ENCODE data around the gene AK2. TPM values are rescaled to one million over a fixed set of nuclear protein-coding genes. Genes with fewer than 3 reads are reported as not detected.

Gene AK2
- 100 to 1,000 TPM; 386 to 464 TPM for total RNA-seq

- Mint-ChIP-seq H3K27ac (peak within 1 kb of the TSS; percentile 87), H3K4me1 (peaks cover 41% of the 10 kb centered on the region), H3K36me3 (ENCODE audit: low read depth) (peaks cover 33% of the 10 kb centered on the region), H3K9me3 (ENCODE audit: low read depth) (peaks cover 3% of the 10 kb centered on the region), H3K4me3 (peak within 1 kb of the TSS; percentile 96), H3K27me3 (no peaks in the 10 kb centered on the region)
- POLR2A ChIA-PET = no interaction called here
- DNase-seq (peak; percentile 96), ATAC-seq (peak; percentile 100)
- intact Hi-C loops (cut with DNase I, micrococcal nuclease) = loop anchor here (1.0 to 2.0 kb wide), 7 partner anchors 44 to 435 kb away; partner anchors contain the start of genes AZIN2 (in 2 of the 2), RNF19B (in 2 of the 2), RBBP4 (in 1 of the 2) and S100PBP (in 1 of the 2)
- CTCF ChIA-PET = no interaction called here
Measured at GRCh38 chr1:33036526-33037503, at the start of gene AK2. AK2 (minus strand) TSS chr1:33036883; CDS start chr1:33036828, 55 bp downstream.

GRCh38 chr1:33086384-33086850, 49.7 kb upstream of the AK2 start:
- Mint-ChIP-seq H3K27me3 (peaks cover 3% of the 10 kb centered on the region), H3K36me3 (ENCODE audit: low read depth) (no peaks in the 10 kb centered on the region), H3K4me3 (no peak overlapping the region), H3K4me1 (peaks cover 23% of the 10 kb centered on the region), H3K27ac (no peak overlapping the region), H3K9me3 (ENCODE audit: low read depth) (no peaks in the 10 kb centered on the region)
- DNase-seq = peak; percentile 73
- POLR2A ChIA-PET = interaction anchor here (0.6 kb wide), 1 partner anchor 202 kb away, joined by 4 read pairs; no protein-coding TSS in a partner anchor
- intact Hi-C loops (cut with DNase I, micrococcal nuclease) = loop anchor here (1.0 to 10.0 kb wide), 3 partner anchors 152 to 210 kb away; no protein-coding TSS in a partner anchor
- peak; percentile 65 for ATAC-seq
- CTCF ChIA-PET = interaction anchor here (0.6 to 6.3 kb wide), 15 partner anchors 9 to 1656 kb away, joined by 3 to 53 read pairs (median 4); no protein-coding TSS in a partner anchor

- ChIA-PET POLR2A (interaction anchor here (0.6 kb wide), 1 partner anchor 394 kb away, joined by 4 read pairs; no protein-coding TSS in a partner anchor), CTCF (interaction anchor here (1.4 to 6.3 kb wide), 4 partner anchors 10 to 213 kb away, joined by 5 to 53 read pairs (median 22); no protein-coding TSS in a partner anchor)
- intact Hi-C loops (cut with DNase I, micrococcal nuclease) = loop anchor here in 1 of 2 experiments (10.0 kb wide), 1 partner anchor 151 kb away; no protein-coding TSS in a partner anchor
- Mint-ChIP-seq H3K9me3 (ENCODE audit: low read depth) (no peaks in the 10 kb centered on the region), H3K4me3 (no peak overlapping the region), H3K4me1 (peaks cover 29% of the 10 kb centered on the region), H3K27ac (no peak overlapping the region), H3K36me3 (ENCODE audit: low read depth) (no peaks in the 10 kb centered on the region), H3K27me3 (peaks cover 3% of the 10 kb centered on the region)
- ATAC-seq (no peak), DNase-seq (no peak)
Measured at GRCh38 chr1:33085332-33085731, 48.6 kb upstream of the AK2 start.

DNA sequence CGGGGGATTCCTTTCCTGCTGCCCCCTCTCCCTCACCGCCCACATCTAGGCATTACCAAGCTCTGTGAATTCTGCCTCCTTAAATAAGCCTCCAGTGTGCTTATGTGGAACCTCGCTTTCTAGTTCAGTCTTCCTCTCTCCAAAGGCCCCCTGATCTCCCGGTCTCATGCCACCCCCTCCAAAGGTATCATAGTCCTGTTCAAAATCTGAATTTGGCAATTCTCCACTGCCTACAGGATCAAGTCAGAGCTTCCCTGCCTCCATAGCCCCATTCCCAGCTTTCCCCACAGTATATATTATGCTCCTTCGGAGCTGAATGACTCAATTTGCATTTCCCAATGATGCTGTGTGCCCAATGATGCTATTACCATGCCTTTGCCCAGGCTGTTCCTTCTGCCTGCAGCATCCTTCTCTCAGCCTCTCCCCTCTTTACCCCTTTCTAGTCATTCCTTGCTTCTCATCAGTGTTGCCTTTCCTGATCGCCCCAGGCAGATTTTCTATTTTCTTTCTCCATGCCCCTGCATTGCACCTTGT, 46.0 kb upstream of the AK2 start:
- no peak overlapping the region for H3K4me3 Mint-ChIP-seq
- ChIA-PET POLR2A (no interaction called here), CTCF (interaction anchor here (0.7 to 6.3 kb wide), 4 partner anchors 13 to 153 kb away, joined by 3 to 53 read pairs (median 21); no protein-coding TSS in a partner anchor)
- no peaks in the 10 kb centered on the region for H3K9me3 Mint-ChIP-seq (ENCODE audit: low read depth)
- H3K4me1 Mint-ChIP-seq = peaks cover 20% of the 10 kb centered on the region
- no peaks in the 10 kb centered on the region for H3K36me3 Mint-ChIP-seq (ENCODE audit: low read depth)
- H3K27ac Mint-ChIP-seq = no peak overlapping the region
- ATAC-seq (no peak), DNase-seq (no peak)
- intact Hi-C loops (cut with DNase I, micrococcal nuclease) = loop anchor here in 1 of 2 experiments (10.0 kb wide), 1 partner anchor 148 kb away; no protein-coding TSS in a partner anchor
- peaks cover 3% of the 10 kb centered on the region for H3K27me3 Mint-ChIP-seq

- no peak for DNase-seq
- ChIA-PET CTCF (interaction anchor here (6.3 kb wide), 1 partner anchor 148 kb away, joined by 53 read pairs; no protein-coding TSS in a partner anchor), POLR2A (interaction anchor here (1.1 kb wide), 1 partner anchor 9 kb away, joined by 3 read pairs; no protein-coding TSS in a partner anchor)
- intact Hi-C loops (cut with DNase I, micrococcal nuclease) = loop anchor here (1.0 to 10.0 kb wide), 9 partner anchors 18 to 430 kb away; partner anchors contain the start of genes AK2 (in 2 of the 2), RBBP4 (in 1 of the 2), RNF19B (in 1 of the 2) and S100PBP (in 1 of the 2)
- H3K27me3 Mint-ChIP-seq = peaks cover 3% of the 10 kb centered on the region
- no peaks in the 10 kb centered on the region for H3K9me3 Mint-ChIP-seq (ENCODE audit: low read depth)
- H3K36me3 Mint-ChIP-seq (ENCODE audit: low read depth) = no peaks in the 10 kb centered on the region
- peaks cover 19% of the 10 kb centered on the region for H3K4me1 Mint-ChIP-seq
- no peak for ATAC-seq
- H3K27ac Mint-ChIP-seq = no peak overlapping the region
- peak overlapping the region; percentile 61 for H3K4me3 Mint-ChIP-seq
Measured at GRCh38 chr1:33081554-33082305, 45.0 kb upstream of the AK2 start.

- ATAC-seq = peak; percentile 100
- H3K4me3 Mint-ChIP-seq = peak within 1 kb of the TSS; percentile 61
- peak within 1 kb of the TSS; percentile 43 for H3K27ac Mint-ChIP-seq
- H3K9me3 Mint-ChIP-seq (ENCODE audit: low read depth) = no peaks in the 10 kb centered on the region
- intact Hi-C loops (cut with DNase I, micrococcal nuclease) = loop anchor here (1.0 to 10.0 kb wide), 9 partner anchors 18 to 430 kb away; partner anchors contain the start of genes AK2 (in 2 of the 2), RBBP4 (in 1 of the 2), RNF19B (in 1 of the 2) and S100PBP (in 1 of the 2)
- ChIA-PET POLR2A (interaction anchor here (1.0 to 1.5 kb wide), 3 partner anchors 9 to 46 kb away, joined by 3 to 5 read pairs (median 3); no protein-coding TSS in a partner anchor), CTCF (interaction anchor here (0.5 to 1.5 kb wide), 8 partner anchors 15 to 209 kb away, joined by 3 to 6 read pairs (median 3); no protein-coding TSS in a partner anchor)
- peak; percentile 98 for DNase-seq
- no peaks in the 10 kb centered on the region for H3K36me3 Mint-ChIP-seq (ENCODE audit: low read depth)
- H3K4me1 Mint-ChIP-seq = peaks cover 17% of the 10 kb centered on the region
- H3K27me3 Mint-ChIP-seq = peaks cover 3% of the 10 kb centered on the region
Measured at GRCh38 chr1:33080885-33081553, 44.3 kb upstream of the AK2 start, which contains the start of gene AZIN2. AZIN2 (plus strand) TSS chr1:33081153; CDS start chr1:33082250, 1,097 bp downstream.

DNA sequence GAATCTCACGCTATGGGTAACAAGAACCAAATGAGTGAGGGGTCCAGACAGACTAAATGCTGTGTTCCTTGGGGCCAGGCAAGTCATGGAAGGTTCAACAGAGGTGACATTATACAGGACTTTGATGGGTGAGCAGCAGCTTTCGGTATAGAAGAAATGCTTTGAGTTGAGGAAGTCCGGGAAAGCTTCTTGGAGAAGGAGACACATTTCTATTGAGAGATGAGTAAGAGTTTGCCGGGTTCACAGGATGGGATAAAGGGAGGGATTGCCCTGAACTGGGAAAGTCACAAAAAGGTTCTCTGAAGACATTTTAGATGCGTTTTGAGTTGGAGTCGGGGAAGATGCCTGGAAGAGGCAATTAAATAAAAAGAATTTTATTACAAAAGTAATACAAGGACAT, 43.7 kb upstream of the AK2 start:
- Mint-ChIP-seq H3K27ac (peak overlapping the region; percentile 43), H3K4me1 (peaks cover 17% of the 10 kb centered on the region), H3K9me3 (ENCODE audit: low read depth) (no peaks in the 10 kb centered on the region), H3K36me3 (ENCODE audit: low read depth) (no peaks in the 10 kb centered on the region), H3K27me3 (peaks cover 3% of the 10 kb centered on the region), H3K4me3 (peak overlapping the region; percentile 61)
- intact Hi-C loops (cut with DNase I, micrococcal nuclease) = loop anchor here (2.0 to 10.0 kb wide), 2 partner anchors 146 to 368 kb away; no protein-coding TSS in a partner anchor
- ChIA-PET CTCF (interaction anchor here (1.0 to 1.5 kb wide), 7 partner anchors 15 to 208 kb away, joined by 3 to 6 read pairs (median 3); no protein-coding TSS in a partner anchor), POLR2A (interaction anchor here (1.0 to 1.5 kb wide), 3 partner anchors 8 to 47 kb away, joined by 3 to 5 read pairs (median 3); no protein-coding TSS in a partner anchor)
- DNase-seq (no peak), ATAC-seq (no peak)

GRCh38 chr1:33078030-33078591, 41.4 kb upstream of the AK2 start:
- POLR2A ChIA-PET = interaction anchor here (0.6 kb wide), 1 partner anchor 10 kb away, joined by 6 read pairs; no protein-coding TSS in a partner anchor
- intact Hi-C loops (cut with DNase I, micrococcal nuclease) = no loop called here
- H3K9me3 Mint-ChIP-seq (ENCODE audit: low read depth) = no peaks in the 10 kb centered on the region
- CTCF ChIA-PET = interaction anchor here (0.6 to 1.3 kb wide), 4 partner anchors 11 to 202 kb away, joined by 3 read pairs; no protein-coding TSS in a partner anchor
- no peak overlapping the region for H3K27ac Mint-ChIP-seq
- DNase-seq (no peak), ATAC-seq (no peak)
- peaks cover 3% of the 10 kb centered on the region for H3K27me3 Mint-ChIP-seq
- H3K36me3 Mint-ChIP-seq (ENCODE audit: low read depth) = no peaks in the 10 kb centered on the region
- H3K4me3 Mint-ChIP-seq = no peak overlapping the region
- H3K4me1 Mint-ChIP-seq = peaks cover 17% of the 10 kb centered on the region

DNA sequence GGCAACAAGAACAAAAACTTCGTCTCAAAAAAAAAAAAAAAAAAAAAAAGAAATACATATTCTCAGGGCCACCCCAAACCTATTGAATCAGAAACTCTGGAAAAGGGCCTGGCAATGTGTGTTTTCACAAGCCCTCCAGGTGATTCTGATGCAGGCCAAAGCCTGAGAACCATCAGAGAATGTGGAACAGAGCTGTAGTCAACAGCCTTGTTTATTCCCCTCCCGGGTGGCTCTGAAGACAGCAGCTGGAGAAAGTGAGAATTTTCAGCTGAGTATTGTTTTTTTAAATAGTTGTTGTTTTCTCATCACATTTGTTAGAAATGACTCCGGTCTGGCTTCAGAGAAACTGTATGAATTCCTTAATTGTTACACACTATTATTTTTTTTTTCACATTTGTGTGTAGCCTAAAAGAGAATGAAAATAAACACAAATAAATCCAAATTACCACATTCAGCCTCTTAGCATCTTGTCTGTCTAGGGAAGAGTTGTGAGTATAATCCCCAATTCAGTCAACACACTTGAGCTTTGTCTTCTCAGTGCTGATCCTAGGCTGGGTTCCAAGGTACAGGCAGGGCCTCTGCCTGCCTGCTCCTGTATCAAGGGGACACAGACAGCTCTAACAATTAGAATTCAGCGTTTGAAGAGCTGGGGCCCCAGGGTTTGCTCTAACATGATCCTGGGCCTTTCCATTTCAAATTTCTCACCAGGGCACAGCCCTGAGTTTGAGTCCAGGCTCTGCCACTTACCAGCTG, 37.7 kb upstream of the AK2 start:
- no peak overlapping the region for H3K27ac Mint-ChIP-seq
- ATAC-seq (no peak), DNase-seq (no peak)
- CTCF ChIA-PET = interaction anchor here (0.7 to 1.5 kb wide), 5 partner anchors 14 to 141 kb away, joined by 3 to 5 read pairs (median 3); no protein-coding TSS in a partner anchor
- no peaks in the 10 kb centered on the region for H3K9me3 Mint-ChIP-seq (ENCODE audit: low read depth)
- intact Hi-C loops (cut with DNase I, micrococcal nuclease) = no loop called here
- peaks cover 2% of the 10 kb centered on the region for H3K27me3 Mint-ChIP-seq
- no peaks in the 10 kb centered on the region for H3K4me1 Mint-ChIP-seq
- H3K4me3 Mint-ChIP-seq = no peak overlapping the region
- H3K36me3 Mint-ChIP-seq (ENCODE audit: low read depth) = no peaks in the 10 kb centered on the region
- POLR2A ChIA-PET = no interaction called here

Data from activated CD4-positive, alpha-beta T cell treated with anti-CD3 and anti-CD28 coated beads for 36 hours (primary cell).